ENCODE results near the gene URGCP.

Gene URGCP

DNA sequence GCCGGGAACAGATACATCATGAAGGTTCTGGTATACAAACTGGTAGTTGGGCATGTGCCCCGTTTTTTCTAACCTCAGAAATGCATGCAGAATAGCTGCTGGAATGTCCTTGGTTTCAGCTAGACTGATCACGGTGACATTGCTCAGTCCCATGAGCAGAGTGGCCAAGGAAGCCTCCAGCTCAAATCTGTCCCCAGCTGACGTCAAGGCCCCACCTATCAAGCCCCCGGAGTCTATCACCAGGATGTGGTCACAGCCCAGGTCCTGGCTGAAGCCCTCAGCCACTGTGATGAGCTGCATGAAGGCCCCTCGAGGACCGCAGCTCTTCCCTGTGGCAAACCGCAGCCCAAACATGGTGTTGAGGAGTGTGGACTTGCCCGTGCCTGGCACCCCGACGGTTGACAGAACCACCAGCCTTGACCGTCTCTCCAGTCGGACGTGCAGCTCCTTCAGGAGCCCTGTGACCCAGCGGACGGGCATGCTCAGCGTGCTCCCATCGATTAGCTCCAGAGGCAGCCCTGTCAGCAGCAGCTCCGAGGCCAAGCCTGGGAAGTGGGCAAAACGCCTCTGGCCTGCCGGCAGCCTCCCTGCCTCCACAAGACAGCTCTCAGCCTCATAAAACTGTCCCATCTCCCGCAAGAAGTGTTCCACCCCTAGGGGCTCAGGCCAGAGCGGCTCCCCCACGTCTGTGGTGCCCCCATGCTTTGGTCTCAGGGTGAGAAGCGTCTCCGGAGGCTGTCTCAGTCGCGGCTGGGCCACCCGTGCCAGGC, 29.2 kb downstream of the URGCP start:
- Histone ChIP-seq H2BK15ac (ENCODE audit: low read length) (no peak overlapping the region), H3K4me3 (ENCODE audit: low read length in 2 of 2) (no peak overlapping the region), H3K27ac (replicated peaks; ENCODE audit: low read length) (no peak overlapping the region), H2BK120ac (ENCODE audit: low read depth, low read length) (no peak overlapping the region), H3K9ac (ENCODE audit: low read depth, low read length, poor library complexity) (peak overlapping the region; percentile 30), H3K18ac (ENCODE audit: low read length) (no peak overlapping the region), H3K27me3 (ENCODE audit: control insufficient read depth in 3 of 3, insufficient read depth in 3 of 3, low read depth in 1 of 3, low read length in 3 of 3) (no peaks in the 10 kb centered on the region), H3K4me1 (ENCODE audit: control insufficient read depth in 2 of 2, insufficient read depth in 1 of 2, low read depth in 1 of 2, low read length in 2 of 2) (no peaks in the 10 kb centered on the region), H3K36me3 (replicated peaks in 1 of 2; ENCODE audit: control insufficient read depth in 2 of 2, insufficient read depth in 2 of 2, low read length in 2 of 2) (peaks cover 15 to 66% of the 10 kb centered on the region in 2 donors), H3K4me2 (ENCODE audit: insufficient read depth, low read length, poor library complexity, severe bottlenecking) (no peak overlapping the region), H3K23ac (ENCODE audit: low read depth, low read length, poor library complexity) (no peak overlapping the region), H4K8ac (ENCODE audit: low read depth, low read length) (no peak overlapping the region), H2BK12ac (ENCODE audit: low read length) (no peak overlapping the region), H4K91ac (ENCODE audit: low read depth, low read length, poor library complexity) (no peak overlapping the region), H3K4ac (ENCODE audit: low read length) (no peak overlapping the region), H2AK5ac (ENCODE audit: low read depth, low read length) (no peak overlapping the region), H3K14ac (ENCODE audit: low read length) (no peak overlapping the region), H2AFZ (ENCODE audit: low read length) (no peak overlapping the region), H2BK5ac (ENCODE audit: low read length) (no peak overlapping the region), H3K79me1 (ENCODE audit: low read depth, low read length) (no peaks in the 10 kb centered on the region), H3K9me3 (replicated peaks in 1 of 2; ENCODE audit: control insufficient read depth in 2 of 2, insufficient read depth in 1 of 2, low read depth in 1 of 2, low read length in 2 of 2) (peaks cover 0 to 2% of the 10 kb centered on the region in 2 donors)
- DNase-seq (ENCODE audit: low spot score): no peak
- WGBS, 2 donors (ENCODE audit: extremely low coverage in 2 of 2, insufficient read length in 2 of 2, insufficient replicate concordance in 1 of 2): no CpG with 5 or more reads among the region's 29 CpGs

DNA sequence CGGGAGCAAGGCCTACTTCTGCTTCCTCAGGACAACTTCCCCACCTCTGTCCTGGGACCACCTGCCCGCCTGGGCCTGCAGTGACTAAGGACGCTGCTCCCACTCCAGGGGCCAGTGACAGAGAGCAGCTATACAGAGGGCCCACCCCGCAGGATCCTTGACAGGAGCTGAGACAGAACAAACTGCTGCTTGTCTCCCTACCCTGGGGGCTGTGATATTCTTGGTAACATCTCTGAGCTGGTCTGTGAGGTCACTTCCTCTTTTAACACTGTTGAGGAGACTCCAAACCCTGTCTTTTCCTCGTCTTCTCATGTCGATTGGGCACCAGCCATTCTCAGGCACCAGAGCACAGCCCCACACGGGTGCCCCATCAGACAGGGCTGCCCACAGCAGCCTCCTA, 30.2 kb downstream of the URGCP start:
- H2BK5ac ChIP-seq (ENCODE audit: low read length): no peak overlapping the region
- H3K36me3 ChIP-seq (replicated peaks in 1 of 2; ENCODE audit: control insufficient read depth in 2 of 2, insufficient read depth in 2 of 2, low read length in 2 of 2): peaks cover 15 to 59% of the 10 kb centered on the region in 2 donors
- no peak for DNase-seq (ENCODE audit: low spot score)

DNA sequence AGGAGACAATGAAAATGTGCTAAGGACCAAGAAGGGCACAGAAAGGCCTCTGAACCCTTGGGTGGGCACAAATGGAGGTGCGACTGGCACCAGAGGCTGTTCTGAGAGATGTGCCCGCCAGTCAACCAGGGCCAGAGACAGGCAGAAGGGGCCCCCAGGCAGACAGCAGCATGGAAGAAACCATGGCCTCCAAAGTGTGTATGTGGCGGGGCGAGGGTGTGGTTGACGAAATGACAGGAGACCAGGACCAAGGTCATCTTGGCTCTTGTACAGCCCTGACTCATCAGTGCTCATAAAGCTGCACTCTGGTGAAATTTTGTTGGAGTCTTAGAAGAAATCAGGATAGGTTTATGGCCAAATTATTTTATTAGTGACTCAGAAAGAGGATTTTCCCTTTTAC, 33.1 kb downstream of the URGCP start:
- Histone ChIP-seq H3K27ac (replicated peaks; ENCODE audit: low read length) (no peak overlapping the region), H3K9me3 (replicated peaks in 1 of 2; ENCODE audit: control insufficient read depth in 2 of 2, insufficient read depth in 1 of 2, low read depth in 1 of 2, low read length in 2 of 2) (peaks cover 4 to 12% of the 10 kb centered on the region in 2 donors)
- no CpG with 5 or more reads among the region's 5 CpGs for WGBS, 2 donors (ENCODE audit: extremely low coverage in 2 of 2, insufficient read length in 2 of 2, insufficient replicate concordance in 1 of 2)

More for the DNA sequence above, 30.2 kb downstream of the URGCP start:
- H4K91ac ChIP-seq (ENCODE audit: low read depth, low read length, poor library complexity): no peak overlapping the region
- no peak overlapping the region for H4K8ac ChIP-seq (ENCODE audit: low read depth, low read length)
- H3K27ac ChIP-seq (replicated peaks; ENCODE audit: low read length): no peak overlapping the region
- H3K4ac ChIP-seq (ENCODE audit: low read length): no peak overlapping the region
- WGBS, 2 donors (ENCODE audit: extremely low coverage in 2 of 2, insufficient read length in 2 of 2, insufficient replicate concordance in 1 of 2): no CpG with 5 or more reads among the region's 7 CpGs
- H2AK5ac ChIP-seq (ENCODE audit: low read depth, low read length): no peak overlapping the region
- no peak overlapping the region for H3K9ac ChIP-seq (ENCODE audit: low read depth, low read length, poor library complexity)
- H3K18ac ChIP-seq (ENCODE audit: low read length): no peak overlapping the region
- H3K14ac ChIP-seq (ENCODE audit: low read length): no peak overlapping the region
- H2BK15ac ChIP-seq (ENCODE audit: low read length): no peak overlapping the region
- no peak overlapping the region for H2BK12ac ChIP-seq (ENCODE audit: low read length)
- H3K79me1 ChIP-seq (ENCODE audit: low read depth, low read length): no peaks in the 10 kb centered on the region
- H3K23ac ChIP-seq (ENCODE audit: low read depth, low read length, poor library complexity): no peak overlapping the region
- no peak overlapping the region for H3K4me3 ChIP-seq (ENCODE audit: low read length in 2 of 2)
- no peaks in the 10 kb centered on the region for H3K4me1 ChIP-seq (ENCODE audit: control insufficient read depth in 2 of 2, insufficient read depth in 1 of 2, low read depth in 1 of 2, low read length in 2 of 2)
- no peaks in the 10 kb centered on the region for H3K27me3 ChIP-seq (ENCODE audit: control insufficient read depth in 3 of 3, insufficient read depth in 3 of 3, low read depth in 1 of 3, low read length in 3 of 3)
- no peak overlapping the region for H3K4me2 ChIP-seq (ENCODE audit: insufficient read depth, low read length, poor library complexity, severe bottlenecking)
- peaks cover 2 to 4% of the 10 kb centered on the region in 2 donors for H3K9me3 ChIP-seq (replicated peaks in 1 of 2; ENCODE audit: control insufficient read depth in 2 of 2, insufficient read depth in 1 of 2, low read depth in 1 of 2, low read length in 2 of 2)
- no peak overlapping the region for H2BK120ac ChIP-seq (ENCODE audit: low read depth, low read length)
- no peak overlapping the region for H2AFZ ChIP-seq (ENCODE audit: low read length)

DNA sequence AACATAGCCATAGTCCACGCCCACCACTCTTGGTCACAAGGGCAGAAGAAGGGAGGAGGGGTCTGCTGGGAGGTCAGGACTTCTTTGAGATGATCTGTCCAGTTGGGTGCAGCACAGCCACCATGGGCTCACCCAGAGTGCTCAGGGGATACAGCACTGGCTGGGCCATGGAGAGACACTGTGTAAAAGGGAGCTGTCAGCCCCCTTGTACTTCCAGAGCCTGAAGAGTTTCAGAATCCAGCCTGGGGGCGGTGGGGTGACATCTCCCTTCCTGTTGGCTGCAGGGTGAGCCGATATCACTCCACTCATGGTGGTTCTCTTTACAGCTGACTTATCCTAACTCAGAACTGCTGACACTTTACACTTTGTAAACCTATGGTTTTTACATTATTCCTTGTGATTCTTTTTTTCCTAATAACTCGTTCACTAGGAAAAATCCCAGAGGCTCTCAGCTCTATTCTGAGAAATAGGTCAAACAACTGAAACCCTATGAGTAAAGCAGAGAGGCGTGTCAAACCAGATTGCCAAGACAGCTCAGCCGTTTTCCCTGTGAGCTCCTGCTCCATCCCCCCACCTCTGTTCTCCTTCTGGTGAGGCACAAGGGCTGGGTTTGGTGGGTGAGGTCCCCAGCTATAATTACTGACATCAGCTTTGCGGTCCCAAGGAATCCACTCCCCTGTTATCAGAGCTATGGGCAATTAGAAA, 33.8 kb downstream of the URGCP start:
- no peak overlapping the region for H3K27ac ChIP-seq (replicated peaks; ENCODE audit: low read length)
- no peak overlapping the region for H3K9ac ChIP-seq (ENCODE audit: low read depth, low read length, poor library complexity)
- H3K4me1 ChIP-seq (ENCODE audit: control insufficient read depth in 2 of 2, insufficient read depth in 1 of 2, low read depth in 1 of 2, low read length in 2 of 2): peaks cover 3 to 7% of the 10 kb centered on the region in 2 donors
- no peak overlapping the region for H3K4me2 ChIP-seq (ENCODE audit: insufficient read depth, low read length, poor library complexity, severe bottlenecking)
- H3K4ac ChIP-seq (ENCODE audit: low read length): no peak overlapping the region
- no peak overlapping the region for H4K8ac ChIP-seq (ENCODE audit: low read depth, low read length)
- H3K14ac ChIP-seq (ENCODE audit: low read length): no peak overlapping the region
- peak overlapping the region; percentile 61 for H2AK5ac ChIP-seq (ENCODE audit: low read depth, low read length)
- H3K27me3 ChIP-seq (ENCODE audit: control insufficient read depth in 3 of 3, insufficient read depth in 3 of 3, low read depth in 1 of 3, low read length in 3 of 3): no peaks in the 10 kb centered on the region
- H3K9me3 ChIP-seq (replicated peaks in 1 of 2; ENCODE audit: control insufficient read depth in 2 of 2, insufficient read depth in 1 of 2, low read depth in 1 of 2, low read length in 2 of 2): peaks cover 4 to 12% of the 10 kb centered on the region in 2 donors
- no peak overlapping the region for H3K23ac ChIP-seq (ENCODE audit: low read depth, low read length, poor library complexity)
- H2BK12ac ChIP-seq (ENCODE audit: low read length): no peak overlapping the region
- no peak overlapping the region for H2BK15ac ChIP-seq (ENCODE audit: low read length)
- H3K79me1 ChIP-seq (ENCODE audit: low read depth, low read length): no peaks in the 10 kb centered on the region
- WGBS, 2 donors (ENCODE audit: extremely low coverage in 2 of 2, insufficient read length in 2 of 2, insufficient replicate concordance in 1 of 2): no CpG with 5 or more reads among the region's 7 CpGs
- H3K4me3 ChIP-seq (ENCODE audit: low read length in 2 of 2): no peak overlapping the region
- peak overlapping the region; percentile 7 for H3K18ac ChIP-seq (ENCODE audit: low read length)
- H3K36me3 ChIP-seq (replicated peaks in 1 of 2; ENCODE audit: control insufficient read depth in 2 of 2, insufficient read depth in 2 of 2, low read length in 2 of 2): peaks cover 10 to 28% of the 10 kb centered on the region in 2 donors
- DNase-seq (ENCODE audit: low spot score): no peak
- H2BK120ac ChIP-seq (ENCODE audit: low read depth, low read length): no peak overlapping the region
- no peak overlapping the region for H2BK5ac ChIP-seq (ENCODE audit: low read length)
- H2AFZ ChIP-seq (ENCODE audit: low read length): peak overlapping the region; percentile 11
- no peak overlapping the region for H4K91ac ChIP-seq (ENCODE audit: low read depth, low read length, poor library complexity)

More for the DNA sequence above, 33.1 kb downstream of the URGCP start:
- no peaks in the 10 kb centered on the region for H3K27me3 ChIP-seq (ENCODE audit: control insufficient read depth in 3 of 3, insufficient read depth in 3 of 3, low read depth in 1 of 3, low read length in 3 of 3)
- H3K9ac ChIP-seq (ENCODE audit: low read depth, low read length, poor library complexity): no peak overlapping the region
- H2BK12ac ChIP-seq (ENCODE audit: low read length): no peak overlapping the region
- no peak overlapping the region for H3K23ac ChIP-seq (ENCODE audit: low read depth, low read length, poor library complexity)
- no peak overlapping the region for H3K4me2 ChIP-seq (ENCODE audit: insufficient read depth, low read length, poor library complexity, severe bottlenecking)
- H2BK120ac ChIP-seq (ENCODE audit: low read depth, low read length): no peak overlapping the region
- no peak overlapping the region for H2BK5ac ChIP-seq (ENCODE audit: low read length)
- no peaks in the 10 kb centered on the region for H3K79me1 ChIP-seq (ENCODE audit: low read depth, low read length)
- no peak overlapping the region for H3K14ac ChIP-seq (ENCODE audit: low read length)
- no peak overlapping the region for H3K4me3 ChIP-seq (ENCODE audit: low read length in 2 of 2)
- peaks cover 12 to 30% of the 10 kb centered on the region in 2 donors for H3K36me3 ChIP-seq (replicated peaks in 1 of 2; ENCODE audit: control insufficient read depth in 2 of 2, insufficient read depth in 2 of 2, low read length in 2 of 2)
- H2AFZ ChIP-seq (ENCODE audit: low read length): no peak overlapping the region
- H4K91ac ChIP-seq (ENCODE audit: low read depth, low read length, poor library complexity): no peak overlapping the region
- DNase-seq (ENCODE audit: low spot score): no peak
- H2AK5ac ChIP-seq (ENCODE audit: low read depth, low read length): no peak overlapping the region
- peaks cover 3 to 6% of the 10 kb centered on the region in 2 donors for H3K4me1 ChIP-seq (ENCODE audit: control insufficient read depth in 2 of 2, insufficient read depth in 1 of 2, low read depth in 1 of 2, low read length in 2 of 2)
- no peak overlapping the region for H3K4ac ChIP-seq (ENCODE audit: low read length)
- H2BK15ac ChIP-seq (ENCODE audit: low read length): no peak overlapping the region
- no peak overlapping the region for H4K8ac ChIP-seq (ENCODE audit: low read depth, low read length)
- H3K18ac ChIP-seq (ENCODE audit: low read length): no peak overlapping the region

Data from neuronal stem cell (in vitro differentiated cells).